Neural cell (in vitro differentiated cells): Measurements from ENCODE around the gene ATPAF1. TPM values are rescaled to one million over a fixed set of nuclear protein-coding genes. Genes with fewer than 3 reads are reported as not detected.

Experiments used
- H2AFZ ChIP-seq: fragments of 200-600, 300-800 bp; sonication (generic), shearing (Covaris generic); 2 replicates; pipeline ENCODE4 v1.6.0; 2014; ENCODE audit warnings: low read depth, mild to moderate bottlenecking, antibody characterized with exemption, low read length, moderate library complexity
- H3F3A ChIP-seq: fragments of 200-600 bp; shearing (Covaris generic); 2 replicates; pipeline ENCODE4 v1.6.1; 2016; ENCODE audit warnings: mild to moderate bottlenecking, moderate library complexity, mixed read lengths, antibody characterized with exemption, low read length; ENCODE audit not compliant: insufficient read depth, poor library complexity, severe bottlenecking
- H3K27ac ChIP-seq: fragments of 200-600, 300-800 bp; sonication (generic), shearing (Covaris generic); 2 replicates; pipeline ENCODE4 v1.5.1; 2014; ENCODE audit warnings: mild to moderate bottlenecking, low read length, moderate library complexity
- H3K27me3 ChIP-seq: fragments of 300-800, 200-600 bp; sonication (generic), shearing (Covaris generic); 2 replicates; pipeline ENCODE4 v1.6.0; 2014; ENCODE audit warnings: mild to moderate bottlenecking, low read depth, low read length, moderate library complexity; ENCODE audit not compliant: insufficient read depth
- H3K36me3 ChIP-seq: fragments of 300-800, 200-600 bp; sonication (generic), shearing (Covaris generic); 2 replicates; pipeline ENCODE4 v1.5.1; 2014; ENCODE audit warnings: mild to moderate bottlenecking, antibody characterized with exemption, low read length, moderate library complexity; ENCODE audit not compliant: insufficient read depth
- H3K4me2 ChIP-seq: fragments of 300-800, 200-600 bp; sonication (generic), shearing (Covaris generic); 2 replicates; pipeline ENCODE4 v1.6.0; 2014; ENCODE audit warnings: mild to moderate bottlenecking, low read length
- H3K4me3 ChIP-seq: fragments of 300-800, 200-600 bp; sonication (generic), shearing (Covaris generic); 2 replicates; pipeline ENCODE4 v1.5.1; 2014; ENCODE audit warnings: mild to moderate bottlenecking, low read length, moderate library complexity
- H3K79me2 ChIP-seq: fragments of 200-600 bp; shearing (Covaris generic); replicated peaks from 2 replicates; pipeline ENCODE4 v1.6.0; 2014; ENCODE audit warnings: mild to moderate bottlenecking, low read length, moderate library complexity; ENCODE audit not compliant: insufficient read depth
- H3K9ac ChIP-seq: fragments of 300-800, 200-600 bp; sonication (generic), shearing (Covaris generic); 2 replicates; pipeline ENCODE4 v1.6.1; 2016; ENCODE audit warnings: mild to moderate bottlenecking, low read length, mixed read lengths
- H3K9me2 ChIP-seq: fragments of 200-600 bp; shearing (Covaris generic); 2 replicates; pipeline ENCODE4 v1.6.1; 2016; ENCODE audit warnings: mild to moderate bottlenecking, low read length, mixed read lengths; ENCODE audit not compliant: insufficient read depth
- H3K9me3 ChIP-seq: fragments of 200-600, 300-800 bp; sonication (generic), shearing (Covaris generic); 2 replicates; pipeline ENCODE4 v1.6.1; 2016; ENCODE audit warnings: mild to moderate bottlenecking, mixed run types, low read length, moderate library complexity, mixed read lengths
- H4K20me1 ChIP-seq: fragments of 200-600 bp; shearing (Covaris generic); 2 replicates; pipeline ENCODE4 v1.6.1; 2016; ENCODE audit warnings: mild to moderate bottlenecking, mixed run types; ENCODE audit not compliant: insufficient read depth
- EP300 ChIP-seq: fragments of 450-650 bp; conservative IDR thresholded peaks from 2 replicates; pipeline ENCODE4 v1.6.1; 2014; ENCODE audit warnings: antibody characterized with exemption, mild to moderate bottlenecking, moderate library complexity; ENCODE audit not compliant: poor library complexity, severe bottlenecking
- EZH2 ChIP-seq: fragments of 200-600, 300-800 bp; shearing (Covaris generic), sonication (generic); IDR thresholded peaks from 2 replicates; pipeline ENCODE4 v1.6.1; 2014; ENCODE audit warnings: antibody characterized with exemption, low read length, borderline replicate concordance, mild to moderate bottlenecking; ENCODE audit not compliant: insufficient read depth, poor library complexity, severe bottlenecking
- MXI1 ChIP-seq: fragments of 450-650 bp; conservative IDR thresholded peaks from 2 replicates; pipeline ENCODE4 v1.6.1; 2014; ENCODE audit warnings: antibody characterized with exemption, mild to moderate bottlenecking; ENCODE audit not compliant: poor library complexity, severe bottlenecking
- POLR2AphosphoS5 ChIP-seq: IDR thresholded peaks from 2 replicates; pipeline ENCODE4 v1.6.1; 2012
- RAD21 ChIP-seq: fragments of 450-650 bp; conservative IDR thresholded peaks from 2 replicates; pipeline ENCODE4 v1.6.1; 2014; ENCODE audit warnings: antibody characterized with exemption, mild to moderate bottlenecking, moderate library complexity
- SMC3 ChIP-seq: fragments of 450-650 bp; conservative IDR thresholded peaks from 2 replicates; pipeline ENCODE4 v1.6.1; 2014; ENCODE audit warnings: antibody characterized with exemption, mild to moderate bottlenecking, moderate library complexity; ENCODE audit not compliant: poor library complexity
- TAF1 ChIP-seq: IDR thresholded peaks from 2 replicates; pipeline ENCODE4 v1.6.1; 2012; ENCODE audit warnings: low read depth
- polyA plus RNA-seq: library from polyadenylated mRNA; depleted of rRNA; stranded (reverse); fragments of >200 nt; gene quantifications from 2 replicates; pipeline ENCODE4 v1.2.3, GENCODE V29; 2014
- TF ChIP-seq, protein P1 (sequence below): IDR thresholded peaks from 2 replicates; pipeline ENCODE4 v1.6.1; 2012; ENCODE audit warnings: borderline replicate concordance
- TF ChIP-seq, protein P2 (sequence below): fragments of 450-650 bp; IDR thresholded peaks from 2 replicates; pipeline ENCODE4 v1.5.1; 2014; ENCODE audit warnings: antibody characterized with exemption, mild to moderate bottlenecking, moderate library complexity; ENCODE audit not compliant: poor library complexity, severe bottlenecking

The ATPAF1 gene
- polyA plus RNA-seq, 1 donor from 2014 or later = 80.7 TPM

DNA sequence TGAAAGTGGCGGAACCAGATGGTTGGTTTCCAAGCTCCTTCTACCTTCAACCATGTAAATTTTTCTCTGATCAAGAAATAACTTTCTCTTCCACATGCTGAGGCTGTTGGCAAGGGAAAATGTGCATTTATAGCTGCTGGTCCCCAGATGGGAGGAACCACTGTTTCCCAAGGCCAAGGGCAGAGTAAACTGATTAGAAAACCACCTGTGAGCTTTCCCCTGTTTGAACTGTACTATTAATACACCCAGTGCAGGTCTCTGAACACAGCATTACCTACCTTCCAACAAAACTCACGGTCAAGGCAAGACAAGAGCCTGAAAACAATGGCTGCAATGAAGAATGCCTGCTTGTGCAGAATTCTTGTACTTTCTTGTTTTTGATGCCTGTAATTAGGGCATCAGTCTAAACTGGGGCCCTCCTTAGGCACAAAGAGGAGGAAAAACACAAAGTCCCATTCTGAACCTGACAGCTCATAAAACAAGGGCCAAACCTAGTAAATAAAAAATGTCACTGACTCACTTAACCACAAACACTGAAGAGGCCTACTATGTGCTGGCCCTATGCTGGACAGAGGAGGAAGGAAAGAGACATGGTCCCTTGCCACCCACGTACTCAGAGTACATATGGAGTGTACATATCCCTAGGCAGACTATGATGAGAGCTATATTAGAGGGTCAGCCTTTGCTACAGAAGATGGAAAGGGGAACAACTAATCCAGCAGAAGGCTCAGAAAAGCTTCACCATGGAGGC is 66.7 kb downstream of the ATPAF1 start:
- Histone ChIP-seq H3K36me3 (no peaks in the 10 kb centered on the region), H3K9ac (no peak overlapping the region), H3K4me3 (no peak overlapping the region), H4K20me1 (no peaks in the 10 kb centered on the region), H3K79me2 (no peaks in the 10 kb centered on the region), H3K4me2 (no peak overlapping the region), H3K27ac (no peak overlapping the region), H3K9me3 (no peaks in the 10 kb centered on the region), H3K9me2 (no peaks in the 10 kb centered on the region), H3K27me3 (no peaks in the 10 kb centered on the region), H3F3A (no peaks in the 10 kb centered on the region), H2AFZ (no peak overlapping the region)
- TF ChIP-seq TAF1 = no peak
- TF ChIP-seq EZH2 = no peak
- TF ChIP-seq RAD21 = no peak
- TF ChIP-seq, protein P1, sequence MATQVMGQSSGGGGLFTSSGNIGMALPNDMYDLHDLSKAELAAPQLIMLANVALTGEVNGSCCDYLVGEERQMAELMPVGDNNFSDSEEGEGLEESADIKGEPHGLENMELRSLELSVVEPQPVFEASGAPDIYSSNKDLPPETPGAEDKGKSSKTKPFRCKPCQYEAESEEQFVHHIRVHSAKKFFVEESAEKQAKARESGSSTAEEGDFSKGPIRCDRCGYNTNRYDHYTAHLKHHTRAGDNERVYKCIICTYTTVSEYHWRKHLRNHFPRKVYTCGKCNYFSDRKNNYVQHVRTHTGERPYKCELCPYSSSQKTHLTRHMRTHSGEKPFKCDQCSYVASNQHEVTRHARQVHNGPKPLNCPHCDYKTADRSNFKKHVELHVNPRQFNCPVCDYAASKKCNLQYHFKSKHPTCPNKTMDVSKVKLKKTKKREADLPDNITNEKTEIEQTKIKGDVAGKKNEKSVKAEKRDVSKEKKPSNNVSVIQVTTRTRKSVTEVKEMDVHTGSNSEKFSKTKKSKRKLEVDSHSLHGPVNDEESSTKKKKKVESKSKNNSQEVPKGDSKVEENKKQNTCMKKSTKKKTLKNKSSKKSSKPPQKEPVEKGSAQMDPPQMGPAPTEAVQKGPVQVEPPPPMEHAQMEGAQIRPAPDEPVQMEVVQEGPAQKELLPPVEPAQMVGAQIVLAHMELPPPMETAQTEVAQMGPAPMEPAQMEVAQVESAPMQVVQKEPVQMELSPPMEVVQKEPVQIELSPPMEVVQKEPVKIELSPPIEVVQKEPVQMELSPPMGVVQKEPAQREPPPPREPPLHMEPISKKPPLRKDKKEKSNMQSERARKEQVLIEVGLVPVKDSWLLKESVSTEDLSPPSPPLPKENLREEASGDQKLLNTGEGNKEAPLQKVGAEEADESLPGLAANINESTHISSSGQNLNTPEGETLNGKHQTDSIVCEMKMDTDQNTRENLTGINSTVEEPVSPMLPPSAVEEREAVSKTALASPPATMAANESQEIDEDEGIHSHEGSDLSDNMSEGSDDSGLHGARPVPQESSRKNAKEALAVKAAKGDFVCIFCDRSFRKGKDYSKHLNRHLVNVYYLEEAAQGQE = no peak
- no peak for TF ChIP-seq POLR2AphosphoS5
- TF ChIP-seq, protein P2, sequence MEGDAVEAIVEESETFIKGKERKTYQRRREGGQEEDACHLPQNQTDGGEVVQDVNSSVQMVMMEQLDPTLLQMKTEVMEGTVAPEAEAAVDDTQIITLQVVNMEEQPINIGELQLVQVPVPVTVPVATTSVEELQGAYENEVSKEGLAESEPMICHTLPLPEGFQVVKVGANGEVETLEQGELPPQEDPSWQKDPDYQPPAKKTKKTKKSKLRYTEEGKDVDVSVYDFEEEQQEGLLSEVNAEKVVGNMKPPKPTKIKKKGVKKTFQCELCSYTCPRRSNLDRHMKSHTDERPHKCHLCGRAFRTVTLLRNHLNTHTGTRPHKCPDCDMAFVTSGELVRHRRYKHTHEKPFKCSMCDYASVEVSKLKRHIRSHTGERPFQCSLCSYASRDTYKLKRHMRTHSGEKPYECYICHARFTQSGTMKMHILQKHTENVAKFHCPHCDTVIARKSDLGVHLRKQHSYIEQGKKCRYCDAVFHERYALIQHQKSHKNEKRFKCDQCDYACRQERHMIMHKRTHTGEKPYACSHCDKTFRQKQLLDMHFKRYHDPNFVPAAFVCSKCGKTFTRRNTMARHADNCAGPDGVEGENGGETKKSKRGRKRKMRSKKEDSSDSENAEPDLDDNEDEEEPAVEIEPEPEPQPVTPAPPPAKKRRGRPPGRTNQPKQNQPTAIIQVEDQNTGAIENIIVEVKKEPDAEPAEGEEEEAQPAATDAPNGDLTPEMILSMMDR = no peak
- no peak for TF ChIP-seq EP300
- no peak for TF ChIP-seq MXI1
- TF ChIP-seq SMC3 = no peak

DNA sequence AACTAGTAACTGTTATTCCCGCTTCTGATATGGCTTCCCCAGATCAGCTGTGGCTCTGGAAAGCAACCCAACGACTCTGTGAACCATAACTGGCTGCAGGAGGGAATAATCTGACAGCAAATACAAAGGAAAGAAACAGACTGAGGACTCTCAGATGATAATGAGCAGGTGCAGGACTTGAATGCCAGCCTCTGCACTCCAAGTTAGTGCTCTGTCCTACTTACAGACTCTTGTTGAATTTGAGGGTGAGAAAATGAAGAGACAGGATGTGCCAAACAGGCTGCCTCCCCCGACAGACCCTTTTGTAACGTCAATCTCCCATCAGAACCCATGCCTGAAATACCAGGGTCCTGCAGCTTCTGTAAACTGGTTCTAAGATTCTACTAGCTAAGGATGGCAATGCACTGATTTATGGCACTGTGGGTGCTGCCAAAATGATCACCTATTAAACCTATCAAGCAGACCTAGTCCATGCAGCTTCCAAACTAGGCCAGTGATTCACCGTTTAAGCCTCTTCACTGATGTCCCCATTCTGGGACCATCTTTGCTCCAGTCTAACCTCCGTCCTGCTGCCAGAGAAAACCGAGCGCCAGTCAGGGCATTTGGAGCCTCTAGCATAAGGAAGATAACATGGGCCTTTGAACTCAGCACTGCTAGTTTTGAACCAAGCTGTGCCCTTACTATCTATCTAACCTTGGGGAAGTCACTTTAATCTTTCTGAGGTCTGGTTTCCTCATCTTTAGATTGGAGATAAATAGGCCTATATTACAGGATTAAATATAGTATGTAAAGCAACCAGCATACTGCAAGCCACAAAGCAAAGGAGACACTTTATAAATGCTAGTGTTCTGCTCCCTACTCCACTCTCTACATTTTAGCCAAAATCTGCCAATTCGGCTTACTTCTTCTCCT is 68.8 kb downstream of the ATPAF1 start:
- no peaks in the 10 kb centered on the region for H3K79me2 ChIP-seq
- H3K36me3 ChIP-seq = no peaks in the 10 kb centered on the region
- H3K4me2 ChIP-seq = no peak overlapping the region
- no peaks in the 10 kb centered on the region for H3F3A ChIP-seq
- no peaks in the 10 kb centered on the region for H4K20me1 ChIP-seq
- no peaks in the 10 kb centered on the region for H3K9me3 ChIP-seq
- no peak overlapping the region for H3K9ac ChIP-seq
- no peaks in the 10 kb centered on the region for H3K27me3 ChIP-seq
- no peak overlapping the region for H2AFZ ChIP-seq
- H3K4me3 ChIP-seq = no peak overlapping the region
- H3K27ac ChIP-seq = no peak overlapping the region
- no peaks in the 10 kb centered on the region for H3K9me2 ChIP-seq
- TF ChIP-seq EZH2 (no peak), RAD21 (no peak), TAF1 (no peak), SMC3 (no peak), MXI1 (no peak), EP300 (no peak), POLR2AphosphoS5 (no peak)
- TF ChIP-seq, protein P2 = no peak
- TF ChIP-seq, protein P1 = no peak
